H9 (cell line): ENCODE measurements around the gene PLPP6. TPM values are rescaled to one million over a fixed set of nuclear protein-coding genes. Genes with fewer than 3 reads are reported as not detected.

Experiments used
- DNase-seq: peaks from one replicate; pipeline ENCODE4 v3.0.0-alpha.2; 2017
- H2AFZ ChIP-seq: one replicate; pipeline ENCODE4 v1.6.1; 2013; ENCODE audit warnings: mild to moderate bottlenecking, low read length, control low read depth, moderate library complexity
- H2AK5ac ChIP-seq: 2 replicates; pipeline ENCODE4 v1.6.1; 2013; ENCODE audit warnings: low read length, control low read depth, mixed read lengths; ENCODE audit not compliant: insufficient read length
- H2BK120ac ChIP-seq: one replicate; pipeline ENCODE4 v1.6.1; 2013; ENCODE audit warnings: low read depth, mild to moderate bottlenecking, low read length, control low read depth, inconsistent platforms; ENCODE audit not compliant: poor library complexity, severe bottlenecking
- H2BK12ac ChIP-seq: 2 replicates; pipeline ENCODE4 v1.6.1; 2013; ENCODE audit warnings: low read length, control low read depth, mixed read lengths, low read depth; ENCODE audit not compliant: insufficient read length
- H2BK15ac ChIP-seq: 2 replicates; pipeline ENCODE4 v1.6.1; 2013; ENCODE audit warnings: low read depth, low read length, control low read depth
- H2BK20ac ChIP-seq: one replicate; pipeline ENCODE4 v1.6.1; 2013; ENCODE audit warnings: low read depth, mild to moderate bottlenecking, low read length, control low read depth, inconsistent platforms; ENCODE audit not compliant: poor library complexity, severe bottlenecking
- H2BK5ac ChIP-seq: 2 replicates; pipeline ENCODE4 v1.6.1; 2013; ENCODE audit warnings: low read length, control low read depth, mixed read lengths; ENCODE audit not compliant: insufficient read length
- H3K14ac ChIP-seq: 2 replicates; pipeline ENCODE4 v1.6.1; 2013; ENCODE audit warnings: low read length, control low read depth; ENCODE audit not compliant: insufficient read depth
- H3K18ac ChIP-seq: 2 replicates; pipeline ENCODE4 v1.6.1; 2013; ENCODE audit warnings: low read depth, mild to moderate bottlenecking, mixed read lengths, low read length, control low read depth; ENCODE audit not compliant: insufficient read length
- H3K23ac ChIP-seq: 2 replicates; pipeline ENCODE4 v1.6.1; 2013; ENCODE audit warnings: low read length, control low read depth, mixed read lengths, low read depth; ENCODE audit not compliant: insufficient read length
- H3K23me2 ChIP-seq: 2 replicates; pipeline ENCODE4 v1.6.1; 2013; ENCODE audit warnings: low read depth, mild to moderate bottlenecking, mixed read lengths, low read length, control low read depth; ENCODE audit not compliant: insufficient read length, poor library complexity, severe bottlenecking
- H3K27ac ChIP-seq: 2 replicates; pipeline ENCODE4 v1.5.1; 2013; ENCODE audit warnings: low read length, control low read depth, mixed read lengths, low read depth; ENCODE audit not compliant: insufficient read length
- H3K27me3 ChIP-seq: 2 replicates; pipeline ENCODE4 v1.6.1; 2013; ENCODE audit warnings: low read length, control low read depth, inconsistent platforms; ENCODE audit not compliant: insufficient read depth
- H3K4ac ChIP-seq: 2 replicates; pipeline ENCODE4 v1.6.1; 2013; ENCODE audit warnings: low read depth, mild to moderate bottlenecking, control low read depth, inconsistent platforms, low read length, moderate library complexity
- H3K4me1 ChIP-seq: 2 replicates; pipeline ENCODE4 v1.6.1; 2013; ENCODE audit warnings: low read length, control low read depth, inconsistent platforms; ENCODE audit not compliant: insufficient read depth
- H3K4me2 ChIP-seq: 2 replicates; pipeline ENCODE4 v1.6.1; 2013; ENCODE audit warnings: low read length, control low read depth, mixed read lengths; ENCODE audit not compliant: insufficient read length, insufficient read depth
- H3K56ac ChIP-seq: 2 replicates; pipeline ENCODE4 v1.6.1; 2013; ENCODE audit warnings: low read depth, mild to moderate bottlenecking, mixed read lengths, low read length, control low read depth; ENCODE audit not compliant: insufficient read length
- H3K79me1 ChIP-seq: 2 replicates; pipeline ENCODE4 v1.6.1; 2013; ENCODE audit warnings: low read depth, mild to moderate bottlenecking, moderate library complexity, low read length, control low read depth, inconsistent platforms; ENCODE audit not compliant: insufficient read depth, poor library complexity, severe bottlenecking
- H3K79me2 ChIP-seq: 2 replicates; pipeline ENCODE4 v1.6.1; 2013; ENCODE audit warnings: low read length, control low read depth, inconsistent platforms; ENCODE audit not compliant: insufficient read depth
- H3K9ac ChIP-seq: 2 replicates; pipeline ENCODE4 v1.6.1; 2013; ENCODE audit warnings: low read length, control low read depth, mixed read lengths; ENCODE audit not compliant: insufficient read length; ENCODE audit errors: extremely low read depth
- H3K9me3 ChIP-seq: one replicate; pipeline ENCODE4 v1.6.1; 2013; ENCODE audit warnings: low read depth, low read length, inconsistent platforms; ENCODE audit not compliant: control insufficient read depth
- H3T11ph ChIP-seq: one replicate; pipeline ENCODE4 v1.6.1; 2013; ENCODE audit warnings: mild to moderate bottlenecking, low read length, control low read depth, inconsistent platforms
- H4K20me1 ChIP-seq: one replicate; pipeline ENCODE4 v1.6.1; 2013; ENCODE audit not compliant: control insufficient read depth, insufficient read length, insufficient read depth
- H4K5ac ChIP-seq: 2 replicates; pipeline ENCODE4 v1.6.1; 2013; ENCODE audit warnings: low read depth, mild to moderate bottlenecking, mixed read lengths, low read length, control low read depth; ENCODE audit not compliant: insufficient read length
- H4K8ac ChIP-seq: replicated peaks from 2 replicates; pipeline ENCODE4 v1.6.1; 2013; ENCODE audit warnings: low read length, control low read depth, mixed read lengths, low read depth; ENCODE audit not compliant: insufficient read length
- H4K91ac ChIP-seq: 2 replicates; pipeline ENCODE4 v1.6.1; 2013; ENCODE audit warnings: low read depth, mild to moderate bottlenecking, moderate library complexity, mixed read lengths, low read length, control low read depth; ENCODE audit not compliant: insufficient read length
- H3K27ac Mint-ChIP-seq, 3 experiments: 2 replicates in 2 of 3; 3 replicates in 1 of 3; pipeline ENCODE4 v1.8.0; 2020 to 2021; ENCODE audit warnings: mixed read lengths in 3 of 3, mild to moderate bottlenecking in 1 of 3, moderate library complexity in 1 of 3
- H3K27me3 Mint-ChIP-seq: 2 replicates; pipeline ENCODE4 v1.8.0; 2021; ENCODE audit warnings: low read depth, mild to moderate bottlenecking, moderate library complexity, mixed read lengths
- H3K36me3 Mint-ChIP-seq, 3 experiments: 2 replicates in 2 of 3; 3 replicates in 1 of 3; pipeline ENCODE4 v1.8.0; 2020 to 2021; ENCODE audit warnings: low read depth in 3 of 3, mixed read lengths in 3 of 3; ENCODE audit not compliant: insufficient read depth in 1 of 3
- H3K4me1 Mint-ChIP-seq, 2 experiments: 2 replicates each; pipeline ENCODE4 v1.8.0; 2020; ENCODE audit warnings: mixed read lengths in 2 of 2
- H3K4me3 Mint-ChIP-seq, 2 experiments: 2 replicates in 1 of 2; 3 replicates in 1 of 2; pipeline ENCODE4 v1.8.0; 2020 to 2021; ENCODE audit warnings: mild to moderate bottlenecking in 2 of 2, mixed read lengths in 2 of 2, moderate library complexity in 1 of 2
- H3K9me3 Mint-ChIP-seq, 2 experiments: 2 replicates in 1 of 2; 3 replicates in 1 of 2; pipeline ENCODE4 v1.8.0; 2020; ENCODE audit warnings: mild to moderate bottlenecking in 2 of 2, mixed read lengths in 2 of 2, moderate library complexity in 1 of 2
- CTCF ChIP-seq: fragments of 200-600 bp; sonication (generic); conservative IDR thresholded peaks from 3 replicates; pipeline ENCODE4 v1.8.0; 2021; ENCODE audit warnings: antibody characterized with exemption, mild to moderate bottlenecking
- WGBS: extraction: QIAGEN DNeasy Blood & Tissue Kit; methylation state at CpG from one replicate; pipeline ENCODE4 v1.1.7; 2013; ENCODE audit warnings: missing lambda C conversion rate, low lambda C conversion rate, mixed read lengths; ENCODE audit not compliant: insufficient read length; ENCODE audit errors: extremely low coverage; 5-methylcytosine and 5-hydroxymethylcytosine counted together
- total RNA-seq: library from RNA; stranded (reverse); gene quantifications from 2 replicates; pipeline ENCODE4 v1.2.1, GENCODE V29; 2021

The PLPP6 gene
- total RNA-seq, 1 experiment from 2014 or later: 7.6 TPM

- H4K5ac ChIP-seq: no peak overlapping the region
- H3K27me3 Mint-ChIP-seq: no peaks in the 10 kb centered on the region; the same call in 1 of the 2 replicates
- no peak overlapping the region for H3K4me3 Mint-ChIP-seq
- no peak overlapping the region for H2BK5ac ChIP-seq
- H3K27ac Mint-ChIP-seq: no peak overlapping the region
- H4K91ac ChIP-seq: no peak overlapping the region
- no peak overlapping the region for H2AK5ac ChIP-seq
- no peaks in the 10 kb centered on the region for H3K79me2 ChIP-seq
- no peak overlapping the region for H2BK120ac ChIP-seq
- no peak overlapping the region for H2AFZ ChIP-seq
- no peak overlapping the region for H3K18ac ChIP-seq
- no peak overlapping the region for H3T11ph ChIP-seq
- H3K27ac ChIP-seq: no peak overlapping the region
- no peaks in the 10 kb centered on the region for H3K36me3 Mint-ChIP-seq
- H3K4me2 ChIP-seq: no peak overlapping the region
- no peak overlapping the region for H2BK12ac ChIP-seq
- DNase-seq: no peak
- H3K4me1 Mint-ChIP-seq: peaks cover 17 to 19% of the 10 kb centered on the region in 2 experiments
- H4K20me1 ChIP-seq: no peaks in the 10 kb centered on the region
- no peaks in the 10 kb centered on the region for H3K9me3 ChIP-seq
- no peak overlapping the region for H2BK15ac ChIP-seq
- H3K79me1 ChIP-seq: no peaks in the 10 kb centered on the region
- H3K14ac ChIP-seq: no peak overlapping the region
- no CpG with 5 or more reads among the region's 5 CpGs for WGBS
- no peaks in the 10 kb centered on the region for H3K9me3 Mint-ChIP-seq
- no peak overlapping the region for H3K9ac ChIP-seq
- H3K4ac ChIP-seq: no peak overlapping the region
- no peaks in the 10 kb centered on the region for H3K27me3 ChIP-seq
- no peak overlapping the region for H3K56ac ChIP-seq
- H2BK20ac ChIP-seq: no peak overlapping the region
- H3K23me2 ChIP-seq: no peaks in the 10 kb centered on the region
- H3K23ac ChIP-seq: no peak overlapping the region
- no peak for TF ChIP-seq CTCF
- H3K4me1 ChIP-seq: peaks cover 10% of the 10 kb centered on the region; the same call in 1 of the 2 replicates
- H4K8ac ChIP-seq: no peak overlapping the region
Observed at GRCh38 chr9:4615778-4616177, 46.3 kb upstream of the PLPP6 start.
